ENCODE results near the gene LRRC8E.

The LRRC8E gene

GRCh38 chr19:7848779-7849457, 39.4 kb upstream of the LRRC8E start:
- Histone ChIP-seq H3K4me2 (ENCODE audit: low read length) (no peak overlapping the region), H3K4me1 (ENCODE audit: control insufficient read depth, low read depth, low read length) (no peaks in the 10 kb centered on the region), H3K36me3 (ENCODE audit: control insufficient read depth, insufficient read depth, low read length) (no peaks in the 10 kb centered on the region), H2AK5ac (ENCODE audit: low read length) (no peak overlapping the region), H2BK5ac (ENCODE audit: low read length) (no peak overlapping the region), H4K5ac (ENCODE audit: low read length) (no peak overlapping the region), H3K27ac (ENCODE audit: low read depth, low read length) (no peak overlapping the region), H3K4ac (ENCODE audit: low read depth, low read length) (no peak overlapping the region), H3K79me2 (ENCODE audit: control insufficient read depth, insufficient read depth, low read length) (no peaks in the 10 kb centered on the region), H2BK15ac (replicated peaks; ENCODE audit: low read depth) (no peak overlapping the region), H3K23ac (ENCODE audit: low read length) (no peak overlapping the region), H2BK120ac (ENCODE audit: low read depth, low read length) (no peak overlapping the region), H3K56ac (ENCODE audit: low read length) (no peak overlapping the region), H3K18ac (ENCODE audit: low read length) (no peak overlapping the region), H3K79me1 (ENCODE audit: low read length) (no peaks in the 10 kb centered on the region), H4K8ac (ENCODE audit: low read depth, low read length) (no peak overlapping the region), H3K4me3 (ENCODE audit: low read length) (no peak overlapping the region), H3K9ac (ENCODE audit: low read length) (no peak overlapping the region), H3K27me3 (ENCODE audit: insufficient read depth, low read length, poor library complexity) (no peaks in the 10 kb centered on the region)
- no CpG with 5 or more reads among the region's 34 CpGs for WGBS (ENCODE audit: extremely low coverage, insufficient coverage, low lambda C conversion rate)
- no peak for DNase-seq

GRCh38 chr19:7849631-7849999, 38.7 kb upstream of the LRRC8E start:
- Histone ChIP-seq H4K8ac (ENCODE audit: low read depth, low read length) (no peak overlapping the region), H3K23ac (ENCODE audit: low read length) (no peak overlapping the region), H4K5ac (ENCODE audit: low read length) (no peak overlapping the region), H2BK120ac (ENCODE audit: low read depth, low read length) (no peak overlapping the region), H3K79me1 (ENCODE audit: low read length) (no peaks in the 10 kb centered on the region), H3K18ac (ENCODE audit: low read length) (no peak overlapping the region), H3K79me2 (ENCODE audit: control insufficient read depth, insufficient read depth, low read length) (no peaks in the 10 kb centered on the region), H3K27ac (ENCODE audit: low read depth, low read length) (no peak overlapping the region), H2AK5ac (ENCODE audit: low read length) (no peak overlapping the region), H3K4me3 (ENCODE audit: low read length) (no peak overlapping the region), H3K4me1 (ENCODE audit: control insufficient read depth, low read depth, low read length) (no peaks in the 10 kb centered on the region), H3K4ac (ENCODE audit: low read depth, low read length) (no peak overlapping the region), H2BK5ac (ENCODE audit: low read length) (no peak overlapping the region), H3K27me3 (ENCODE audit: insufficient read depth, low read length, poor library complexity) (no peaks in the 10 kb centered on the region), H2BK15ac (replicated peaks; ENCODE audit: low read depth) (no peak overlapping the region), H3K56ac (ENCODE audit: low read length) (no peak overlapping the region), H3K4me2 (ENCODE audit: low read length) (no peak overlapping the region), H3K9ac (ENCODE audit: low read length) (no peak overlapping the region), H3K36me3 (ENCODE audit: control insufficient read depth, insufficient read depth, low read length) (no peaks in the 10 kb centered on the region)
- WGBS (ENCODE audit: extremely low coverage, insufficient coverage, low lambda C conversion rate): no CpG with 5 or more reads among the region's 9 CpGs
- no peak for DNase-seq

GRCh38 chr19:7850000-7850813, 38.1 kb upstream of the LRRC8E start:
- Histone ChIP-seq H3K18ac (ENCODE audit: low read length) (no peak overlapping the region), H2BK120ac (ENCODE audit: low read depth, low read length) (no peak overlapping the region), H3K79me1 (ENCODE audit: low read length) (no peaks in the 10 kb centered on the region), H3K4me1 (ENCODE audit: control insufficient read depth, low read depth, low read length) (no peaks in the 10 kb centered on the region), H2BK15ac (replicated peaks; ENCODE audit: low read depth) (no peak overlapping the region), H3K4me3 (ENCODE audit: low read length) (no peak overlapping the region), H3K79me2 (ENCODE audit: control insufficient read depth, insufficient read depth, low read length) (no peaks in the 10 kb centered on the region), H3K36me3 (ENCODE audit: control insufficient read depth, insufficient read depth, low read length) (no peaks in the 10 kb centered on the region), H3K4ac (ENCODE audit: low read depth, low read length) (no peak overlapping the region), H3K4me2 (ENCODE audit: low read length) (no peak overlapping the region), H3K9ac (ENCODE audit: low read length) (no peak overlapping the region), H3K27ac (ENCODE audit: low read depth, low read length) (no peak overlapping the region), H3K23ac (ENCODE audit: low read length) (no peak overlapping the region), H2BK5ac (ENCODE audit: low read length) (no peak overlapping the region), H4K5ac (ENCODE audit: low read length) (no peak overlapping the region), H3K27me3 (ENCODE audit: insufficient read depth, low read length, poor library complexity) (no peaks in the 10 kb centered on the region), H3K56ac (ENCODE audit: low read length) (no peak overlapping the region), H4K8ac (ENCODE audit: low read depth, low read length) (no peak overlapping the region), H2AK5ac (ENCODE audit: low read length) (no peak overlapping the region)
- no peak for DNase-seq
- WGBS (ENCODE audit: extremely low coverage, insufficient coverage, low lambda C conversion rate): no CpG with 5 or more reads among the region's 25 CpGs

GRCh38 chr19:7850945-7851622, 37.2 kb upstream of the LRRC8E start:
- WGBS (ENCODE audit: extremely low coverage, insufficient coverage, low lambda C conversion rate): no CpG with 5 or more reads among the region's 19 CpGs
- Histone ChIP-seq H3K79me2 (ENCODE audit: control insufficient read depth, insufficient read depth, low read length) (no peaks in the 10 kb centered on the region), H3K79me1 (ENCODE audit: low read length) (no peaks in the 10 kb centered on the region), H2BK15ac (replicated peaks; ENCODE audit: low read depth) (no peak overlapping the region), H4K8ac (ENCODE audit: low read depth, low read length) (no peak overlapping the region), H3K23ac (ENCODE audit: low read length) (no peak overlapping the region), H3K18ac (ENCODE audit: low read length) (no peak overlapping the region), H3K4me3 (ENCODE audit: low read length) (no peak overlapping the region), H3K4me2 (ENCODE audit: low read length) (no peak overlapping the region), H3K56ac (ENCODE audit: low read length) (peak overlapping the region; percentile 25), H2AK5ac (ENCODE audit: low read length) (no peak overlapping the region), H4K5ac (ENCODE audit: low read length) (no peak overlapping the region), H2BK120ac (ENCODE audit: low read depth, low read length) (no peak overlapping the region), H3K4me1 (ENCODE audit: control insufficient read depth, low read depth, low read length) (no peaks in the 10 kb centered on the region), H3K9ac (ENCODE audit: low read length) (no peak overlapping the region), H3K27me3 (ENCODE audit: insufficient read depth, low read length, poor library complexity) (no peaks in the 10 kb centered on the region), H3K36me3 (ENCODE audit: control insufficient read depth, insufficient read depth, low read length) (no peaks in the 10 kb centered on the region), H3K4ac (ENCODE audit: low read depth, low read length) (no peak overlapping the region), H3K27ac (ENCODE audit: low read depth, low read length) (no peak overlapping the region), H2BK5ac (ENCODE audit: low read length) (no peak overlapping the region)
- no peak for DNase-seq

- no peak overlapping the region for H4K8ac ChIP-seq (ENCODE audit: low read depth, low read length)
- no peak overlapping the region for H2AK5ac ChIP-seq (ENCODE audit: low read length)
- H3K4ac ChIP-seq (ENCODE audit: low read depth, low read length): no peak overlapping the region
- H4K5ac ChIP-seq (ENCODE audit: low read length): no peak overlapping the region
- H2BK5ac ChIP-seq (ENCODE audit: low read length): no peak overlapping the region
- no peak overlapping the region for H2BK15ac ChIP-seq (replicated peaks; ENCODE audit: low read depth)
- no peak overlapping the region for H3K4me3 ChIP-seq (ENCODE audit: low read length)
- no peak overlapping the region for H3K56ac ChIP-seq (ENCODE audit: low read length)
- H3K23ac ChIP-seq (ENCODE audit: low read length): no peak overlapping the region
- no peaks in the 10 kb centered on the region for H3K79me2 ChIP-seq (ENCODE audit: control insufficient read depth, insufficient read depth, low read length)
- H3K4me1 ChIP-seq (ENCODE audit: control insufficient read depth, low read depth, low read length): no peaks in the 10 kb centered on the region
- no peak for DNase-seq
- no peak overlapping the region for H3K4me2 ChIP-seq (ENCODE audit: low read length)
- H3K36me3 ChIP-seq (ENCODE audit: control insufficient read depth, insufficient read depth, low read length): no peaks in the 10 kb centered on the region
- H3K9ac ChIP-seq (ENCODE audit: low read length): no peak overlapping the region
- no peaks in the 10 kb centered on the region for H3K27me3 ChIP-seq (ENCODE audit: insufficient read depth, low read length, poor library complexity)
- no CpG with 5 or more reads among the region's 26 CpGs for WGBS (ENCODE audit: extremely low coverage, insufficient coverage, low lambda C conversion rate)
- H3K79me1 ChIP-seq (ENCODE audit: low read length): no peaks in the 10 kb centered on the region
- no peak overlapping the region for H3K27ac ChIP-seq (ENCODE audit: low read depth, low read length)
- H2BK120ac ChIP-seq (ENCODE audit: low read depth, low read length): no peak overlapping the region
- no peak overlapping the region for H3K18ac ChIP-seq (ENCODE audit: low read length)
Measured at GRCh38 chr19:7851623-7852500, 36.4 kb upstream of the LRRC8E start.
